ENCODE measurements around the gene WIPF3. TPM values are rescaled to one million over a fixed set of nuclear protein-coding genes. Genes with fewer than 3 reads are reported as not detected.
"Not testable (repeated sequence)": the region's sequence is repeated elsewhere in the genome, so short reads cannot be mapped to it uniquely, and the experiment has no call there.

The WIPF3 gene
- polyA plus RNA-seq, 1 donor: 28.4 TPM

DNA sequence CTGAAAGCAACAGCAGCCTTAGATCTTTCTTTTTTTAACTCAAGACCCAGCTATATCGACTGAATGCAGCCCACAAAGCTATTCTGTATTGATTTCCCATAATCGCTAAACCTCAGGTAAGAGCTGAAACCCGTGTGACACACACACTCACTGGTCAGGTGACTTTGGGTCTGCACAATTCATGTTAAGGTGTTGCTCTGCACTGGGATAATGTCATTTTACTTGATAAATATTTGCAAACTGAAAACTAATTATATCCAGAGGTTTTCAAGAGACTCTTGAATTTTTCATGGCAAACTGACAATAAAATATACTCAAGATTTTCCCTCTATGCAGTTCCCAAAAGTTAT lies 150.2 kb downstream of the WIPF3 start:
- no peak for DNase-seq

DNA sequence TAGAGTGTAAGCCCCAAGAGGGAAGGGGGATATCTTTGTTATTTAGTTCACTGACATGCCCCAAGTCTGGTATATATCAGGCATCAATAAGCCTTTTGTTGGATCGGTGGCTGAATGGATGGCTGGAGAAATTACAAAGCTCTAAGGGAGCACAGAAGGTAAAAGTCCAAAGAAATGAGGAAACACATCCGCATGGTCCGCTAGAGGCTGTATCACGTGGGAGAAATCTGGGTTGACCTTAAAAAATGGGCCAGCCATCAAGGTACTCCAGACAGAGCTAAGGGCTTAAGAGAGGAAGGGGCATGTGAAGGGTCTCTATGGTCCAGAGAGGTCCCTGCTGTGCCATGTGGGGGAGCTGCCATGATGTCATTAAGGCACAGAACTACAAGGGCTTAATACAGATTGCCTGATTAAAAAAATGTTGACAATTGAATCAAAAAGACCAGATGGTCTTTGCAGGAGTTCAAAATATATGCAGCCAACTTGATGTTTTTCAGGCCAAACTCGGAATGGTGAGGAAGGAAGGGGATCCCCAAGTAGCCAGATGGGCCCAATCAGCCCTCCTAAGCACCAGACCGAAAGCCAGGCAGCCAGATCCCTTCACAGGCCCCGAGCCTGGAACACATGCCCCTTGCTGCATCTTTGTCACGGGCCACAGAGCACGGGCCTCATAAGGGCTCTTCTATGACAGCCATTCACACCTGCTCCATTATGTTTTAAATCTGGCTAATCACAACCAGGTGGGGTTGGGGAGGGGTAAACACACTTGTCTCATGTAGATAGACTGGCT lies 151.4 kb downstream of the WIPF3 start:
- DNase-seq: no peak

DNA sequence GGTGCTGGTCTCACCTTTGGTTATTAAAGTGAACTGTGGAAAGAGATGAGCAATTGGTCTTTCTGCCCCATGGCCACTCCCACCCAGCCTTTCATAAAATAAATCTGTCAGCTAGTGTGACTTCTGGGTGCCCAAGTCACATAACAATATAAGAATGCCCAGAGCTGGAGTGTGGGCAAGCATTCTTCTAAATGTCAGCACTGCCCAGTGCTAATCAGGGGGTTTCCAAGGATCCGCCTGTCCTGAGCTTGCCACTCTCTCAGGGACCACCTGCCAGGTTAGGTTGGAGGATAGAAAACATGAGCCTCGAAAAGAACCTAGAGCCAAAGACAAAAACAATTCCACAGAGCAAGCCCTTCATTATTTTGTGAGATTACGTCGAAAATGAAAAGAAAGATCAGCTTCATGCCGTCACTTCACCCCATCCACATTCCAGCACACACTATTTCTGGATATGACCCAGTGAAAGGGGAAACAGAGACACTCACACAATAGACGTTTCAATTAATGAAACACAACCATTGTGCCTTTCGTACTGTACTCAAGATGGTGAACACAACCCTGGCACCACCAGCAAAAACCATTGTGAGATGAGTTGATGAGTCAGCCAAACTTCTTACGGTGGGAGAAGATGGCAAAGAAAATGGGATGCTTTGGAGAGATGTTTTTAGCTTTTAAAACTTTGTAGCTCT lies 152.5 kb downstream of the WIPF3 start:
- DNase-seq: no peak

DNA sequence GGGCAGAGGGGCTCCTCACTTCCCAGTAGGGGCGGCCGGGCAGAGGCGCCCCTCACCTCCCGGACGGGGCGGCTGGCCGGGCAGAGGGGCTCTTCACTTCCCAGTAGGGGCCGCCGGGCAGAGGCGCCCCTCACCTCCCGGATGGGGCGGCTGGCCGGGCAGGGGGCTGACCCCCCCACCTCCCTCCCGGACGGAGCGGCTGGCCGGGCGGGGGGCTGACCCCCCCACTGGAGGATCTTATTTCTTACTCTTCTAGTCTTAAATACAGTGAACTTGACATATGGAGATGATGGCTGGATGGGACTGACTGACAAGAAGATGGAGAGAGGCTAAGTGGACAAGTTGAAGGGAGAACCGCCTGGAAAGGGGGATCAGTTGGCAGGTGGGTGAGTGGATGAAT lies 155.3 kb downstream of the WIPF3 start:
- DNase-seq: not testable (repeated sequence)

DNA sequence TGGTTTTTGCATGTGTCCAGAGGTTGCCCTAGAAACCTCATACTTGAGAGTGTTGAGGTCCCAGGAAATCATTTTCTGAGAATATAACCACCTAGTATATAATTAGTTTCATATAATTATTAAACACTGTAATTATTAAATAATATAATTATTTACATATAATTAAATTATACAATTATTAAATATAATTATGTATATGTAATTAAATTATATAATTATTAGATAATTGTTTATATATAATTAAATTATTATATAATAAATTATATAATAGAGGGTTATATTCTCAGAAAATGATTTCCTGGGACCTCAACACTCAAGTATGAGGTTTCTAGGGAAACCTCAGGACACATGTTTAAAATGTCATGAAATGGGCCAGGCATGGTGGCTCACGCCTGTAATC lies 155.7 kb downstream of the WIPF3 start:
- no peak for DNase-seq

DNA sequence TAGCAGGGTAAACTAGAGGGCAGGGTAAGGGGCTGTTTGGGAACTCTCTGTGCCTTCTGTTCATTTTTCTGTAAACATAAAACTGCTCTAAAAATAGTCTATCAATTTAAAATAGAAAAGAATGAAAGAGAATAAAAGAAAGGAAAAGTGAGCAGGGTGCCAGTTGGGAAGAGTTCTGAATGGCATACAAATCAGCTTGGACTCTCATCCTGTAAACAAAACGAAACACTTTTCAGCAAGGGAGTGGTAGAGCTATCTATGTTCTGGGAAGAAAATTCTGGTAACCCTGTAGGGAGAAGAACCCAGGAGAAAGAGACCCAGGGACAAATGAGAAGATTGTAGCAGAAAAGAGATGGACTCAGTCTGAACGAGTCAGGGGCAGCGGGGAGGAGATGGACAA lies 158.7 kb downstream of the WIPF3 start:
- DNase-seq: no peak

Other genes starting within 250 kb of the WIPF3 start
- not detected for gene PRR15, start 242.7 kb upstream of the WIPF3 start, polyA plus RNA-seq (ENCODE audit: insufficient read length)
- gene SCRN1, start 183.3 kb downstream of the WIPF3 start, polyA plus RNA-seq (ENCODE audit: insufficient read length): 27.4 TPM
- gene FKBP14, start 220.2 kb downstream of the WIPF3 start, polyA plus RNA-seq (ENCODE audit: insufficient read length): 17.9 TPM
- gene PLEKHA8, start 221.9 kb downstream of the WIPF3 start, polyA plus RNA-seq (ENCODE audit: insufficient read length): 11.4 TPM

All from hindlimb muscle (tissue), 1 donor.